ENCODE data around the gene ABCD2.
"Not testable (repeated sequence)": the region's sequence is repeated elsewhere in the genome, so short reads cannot be mapped to it uniquely, and the experiment has no call there.

Gene ABCD2

DNA sequence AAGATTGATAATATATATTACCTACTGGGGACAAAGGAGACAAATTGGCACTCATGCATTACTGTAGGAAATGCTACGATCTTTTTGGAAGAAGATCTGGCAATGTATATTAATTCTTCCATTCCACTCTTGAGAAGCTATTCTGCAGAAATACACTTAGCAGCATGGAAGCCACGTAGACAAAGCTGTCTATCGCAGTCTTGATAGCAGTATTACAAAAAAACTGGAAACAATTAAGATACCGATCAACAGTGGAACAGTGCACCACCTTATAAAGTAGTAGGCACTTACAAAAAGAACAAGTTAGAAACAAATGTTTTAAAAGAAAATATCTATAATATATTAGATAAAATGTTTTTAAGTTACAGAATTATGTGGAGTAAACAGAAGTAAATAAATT lies 87.2 kb downstream of the ABCD2 start:
- no peak for DNase-seq

DNA sequence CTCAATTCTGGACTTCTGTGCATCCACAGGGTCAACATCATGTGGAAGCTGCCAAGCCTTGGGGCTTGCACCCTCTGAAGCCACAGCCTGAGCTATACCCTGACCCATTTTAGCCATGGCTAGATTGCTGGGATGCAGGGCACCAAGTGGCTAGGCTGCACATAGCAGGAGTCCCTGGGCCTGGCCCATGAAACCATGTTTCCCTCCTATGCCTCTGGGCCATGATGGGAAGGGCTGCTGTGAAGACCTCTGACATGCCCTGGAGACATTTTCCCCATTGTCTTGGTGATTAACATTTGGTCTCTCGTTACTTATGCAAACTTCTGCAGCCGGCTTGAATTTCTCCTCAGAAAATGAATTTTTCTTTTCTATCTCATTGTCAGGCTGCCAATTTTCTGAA lies 92.6 kb downstream of the ABCD2 start:
- no peak for DNase-seq

DNA sequence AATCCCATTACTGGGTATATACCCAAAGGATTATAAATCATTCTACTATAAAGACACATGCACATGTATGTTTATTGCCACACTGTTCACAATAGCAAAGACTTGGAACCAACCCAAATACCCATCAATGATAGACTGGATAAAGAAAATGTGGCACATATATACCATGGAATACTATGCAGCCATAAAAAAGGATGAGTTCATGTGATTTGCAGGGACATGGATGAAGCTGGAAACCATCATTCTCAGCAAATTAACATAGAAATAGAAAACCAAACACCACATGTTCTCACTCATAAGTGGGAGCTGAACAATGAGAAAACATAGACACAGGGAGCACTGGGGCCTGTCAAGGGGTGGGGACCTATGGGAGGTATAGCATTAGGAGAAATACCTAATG lies 97.4 kb downstream of the ABCD2 start:
- DNase-seq, result not testable (repeated sequence)

DNA sequence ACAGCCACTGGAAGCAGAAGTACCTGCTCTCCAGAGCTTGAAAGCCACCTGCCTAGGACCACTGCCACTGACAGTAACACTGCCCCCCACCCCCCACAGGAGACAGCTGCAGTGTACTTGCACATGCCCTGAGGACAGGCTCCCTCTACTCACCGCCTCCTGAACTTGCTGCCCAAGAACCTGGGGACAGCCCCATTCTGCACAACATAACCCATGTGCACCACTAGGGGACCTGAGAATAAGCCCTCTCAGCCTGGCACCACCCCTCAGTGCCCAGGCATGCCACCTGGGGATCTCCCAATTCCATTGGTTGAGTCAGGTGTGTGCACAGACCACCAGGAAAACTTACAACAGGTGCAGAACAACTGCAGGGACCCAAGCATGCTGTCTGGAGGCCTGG lies 109.6 kb downstream of the ABCD2 start:
- DNase-seq, result no peak

DNA sequence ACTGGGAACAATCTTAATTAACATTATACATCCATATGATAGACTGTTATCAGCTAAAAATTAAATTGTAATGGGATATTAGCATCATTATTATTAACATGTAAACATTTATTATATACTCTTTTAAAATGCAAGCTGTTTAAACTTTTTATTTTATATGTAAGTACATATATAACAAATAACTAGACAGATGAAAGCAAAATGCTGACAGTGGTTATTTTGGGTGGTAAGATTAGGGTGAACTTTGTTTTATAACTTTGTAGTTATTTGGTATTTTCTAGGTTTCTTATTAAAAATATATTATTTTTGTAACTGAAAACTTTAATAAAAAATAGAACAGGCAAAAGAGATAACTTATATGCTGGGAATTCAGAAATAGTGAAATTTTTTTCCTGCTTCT lies 114.0 kb downstream of the ABCD2 start:
- no peak for DNase-seq

DNA sequence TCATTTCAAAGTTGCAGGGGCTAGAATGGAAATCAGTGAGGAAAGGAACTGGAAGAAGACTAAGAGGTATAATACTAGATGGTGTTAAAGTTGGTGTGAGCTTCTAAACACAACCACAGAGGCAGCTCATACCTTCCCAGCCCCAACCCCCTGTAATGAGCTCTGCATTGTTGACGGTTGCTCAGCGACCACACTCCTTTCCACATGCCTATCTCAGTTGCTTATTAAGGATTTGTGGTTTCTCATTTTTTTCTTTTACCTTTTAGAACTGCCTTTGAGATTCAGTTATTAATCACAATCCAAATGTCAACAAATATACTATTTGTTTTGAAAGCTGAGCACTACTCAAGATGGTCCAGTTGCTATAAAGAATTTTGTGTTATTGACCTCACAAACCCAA lies 114.6 kb downstream of the ABCD2 start:
- no peak for DNase-seq

DNA sequence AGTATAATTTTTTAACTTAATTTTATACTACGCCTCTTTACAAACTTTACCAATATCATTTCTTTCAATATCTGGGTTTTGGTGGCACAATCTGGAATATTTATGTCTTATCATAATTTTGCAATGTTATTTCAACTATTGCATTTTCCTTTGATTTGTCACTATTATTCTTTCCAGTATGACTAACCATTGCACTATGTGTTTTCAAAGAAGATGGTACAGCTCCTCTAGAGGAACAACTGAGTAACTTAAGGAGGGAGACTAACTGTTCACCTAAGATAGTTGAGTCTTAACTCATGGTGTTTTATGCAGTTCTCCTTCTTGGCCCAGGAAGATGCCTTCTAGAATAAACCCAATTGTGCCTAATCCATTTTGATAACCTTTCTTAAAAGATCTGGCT lies 116.2 kb downstream of the ABCD2 start:
- no peak for DNase-seq

DNA sequence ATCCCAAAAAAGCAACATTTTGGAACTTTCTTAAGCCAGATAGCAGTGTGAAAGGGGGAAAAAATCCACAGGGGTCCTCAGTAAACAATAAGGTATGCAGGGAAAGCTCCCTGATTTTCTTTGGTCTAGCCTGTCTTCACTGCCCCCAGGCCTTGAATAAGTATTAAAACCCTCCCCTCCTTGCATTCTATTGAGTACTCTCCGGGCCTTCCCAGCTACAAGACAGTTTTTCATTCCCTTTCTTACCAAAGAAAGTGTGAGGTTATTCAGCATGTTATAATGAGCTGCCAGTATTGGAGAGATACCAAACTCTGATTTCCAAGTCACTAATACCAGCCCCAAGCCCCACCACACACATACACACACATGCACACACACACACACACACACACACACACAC lies 116.9 kb downstream of the ABCD2 start:
- no peak for DNase-seq
